ENCODE measurements around the gene TMEM106B. TPM values are rescaled to one million over a fixed set of nuclear protein-coding genes. Genes with fewer than 3 reads are reported as not detected.

Gene TMEM106B
- total and polyA plus RNA-seq, 2 experiments from 2014 or later = 37.5 to 133 TPM

GRCh38 chr7:12258074-12258473 is 47.0 kb downstream of the TMEM106B start:
- Histone ChIP-seq H3K9me2 (replicated peaks; ENCODE audit: insufficient read depth) (no peaks in the 10 kb centered on the region), H3K4me1 (ENCODE audit: insufficient read depth) (no peaks in the 10 kb centered on the region), H3K36me3 (replicated peaks; ENCODE audit: insufficient read depth, low read depth) (no peaks in the 10 kb centered on the region), H3K27me3 (no peaks in the 10 kb centered on the region), H2AFZ (no peak overlapping the region), H3K79me2 (no peaks in the 10 kb centered on the region), H3K4me3 (no peak overlapping the region), H3K9me3 (ENCODE audit: low read depth) (no peaks in the 10 kb centered on the region), H3K27ac (no peak overlapping the region), H4K20me1 (ENCODE audit: insufficient read depth, poor library complexity, severe bottlenecking) (no peaks in the 10 kb centered on the region), H3K4me2 (no peak overlapping the region)
- DNase-seq (ENCODE audit: low spot score) = no peak
- TF ChIP-seq CTCF (IDR thresholded peaks at IDR 0.05; ENCODE audit: poor library complexity) (no peak), EZH2phosphoT487 (IDR thresholded peaks at IDR 0.05; ENCODE audit: low read depth, severe bottlenecking, unreplicated experiment) (no peak), EZH2 (IDR thresholded peaks at IDR 0.05; ENCODE audit: borderline replicate concordance) (no peak)
- 95% methylated on average over 4 of the region's 4 CpGs for WGBS (ENCODE audit: low lambda C conversion rate, missing lambda C conversion rate)

GRCh38 chr7:12267542-12267941 is 56.4 kb downstream of the TMEM106B start:
- Histone ChIP-seq H3K9me2 (replicated peaks; ENCODE audit: insufficient read depth) (no peaks in the 10 kb centered on the region), H3K79me2 (no peaks in the 10 kb centered on the region), H3K36me3 (replicated peaks; ENCODE audit: insufficient read depth, low read depth) (no peaks in the 10 kb centered on the region), H2AFZ (no peak overlapping the region), H3K27ac (no peak overlapping the region), H3K9me3 (ENCODE audit: low read depth) (no peaks in the 10 kb centered on the region), H3K27me3 (no peaks in the 10 kb centered on the region), H3K4me3 (no peak overlapping the region), H3K4me2 (no peak overlapping the region), H3K4me1 (ENCODE audit: insufficient read depth) (no peaks in the 10 kb centered on the region), H4K20me1 (ENCODE audit: insufficient read depth, poor library complexity, severe bottlenecking) (no peaks in the 10 kb centered on the region)
- TF ChIP-seq CTCF (IDR thresholded peaks at IDR 0.05; ENCODE audit: poor library complexity) = no peak
- no peak for TF ChIP-seq EZH2 (IDR thresholded peaks at IDR 0.05; ENCODE audit: borderline replicate concordance)
- TF ChIP-seq EZH2phosphoT487 (IDR thresholded peaks at IDR 0.05; ENCODE audit: low read depth, severe bottlenecking, unreplicated experiment) = no peak
- 84% methylated on average over 1 of the region's 1 CpG for WGBS (ENCODE audit: low lambda C conversion rate, missing lambda C conversion rate)
- no peak for DNase-seq (ENCODE audit: low spot score)

- 91% methylated on average over 9 of the region's 9 CpGs for WGBS (ENCODE audit: low lambda C conversion rate, missing lambda C conversion rate)
- H3K36me3 ChIP-seq (replicated peaks; ENCODE audit: insufficient read depth, low read depth) = no peaks in the 10 kb centered on the region
- H3K9me3 ChIP-seq (ENCODE audit: low read depth) = no peaks in the 10 kb centered on the region
- H3K4me3 ChIP-seq = no peak overlapping the region
- H2AFZ ChIP-seq = no peak overlapping the region
- no peak for TF ChIP-seq CTCF (IDR thresholded peaks at IDR 0.05; ENCODE audit: poor library complexity)
- TF ChIP-seq EZH2phosphoT487 (IDR thresholded peaks at IDR 0.05; ENCODE audit: low read depth, severe bottlenecking, unreplicated experiment) = no peak
- no peak for TF ChIP-seq EZH2 (IDR thresholded peaks at IDR 0.05; ENCODE audit: borderline replicate concordance)
- H3K79me2 ChIP-seq = no peaks in the 10 kb centered on the region
- no peak overlapping the region for H3K4me2 ChIP-seq
- H3K27ac ChIP-seq = no peak overlapping the region
- DNase-seq (ENCODE audit: low spot score) = peak; percentile 21
- H4K20me1 ChIP-seq (ENCODE audit: insufficient read depth, poor library complexity, severe bottlenecking) = no peaks in the 10 kb centered on the region
- no peaks in the 10 kb centered on the region for H3K27me3 ChIP-seq
- H3K4me1 ChIP-seq (ENCODE audit: insufficient read depth) = no peaks in the 10 kb centered on the region
- H3K9me2 ChIP-seq (replicated peaks; ENCODE audit: insufficient read depth) = no peaks in the 10 kb centered on the region
These were observed 58.2 kb downstream of the TMEM106B start for GRCh38 chr7:12269100-12269895.

Measured in hepatocyte (in vitro differentiated cells).